NCI-H460 (cell line): Measurements from ENCODE around the gene KCND2. TPM values are rescaled to one million over a fixed set of nuclear protein-coding genes. Genes with fewer than 3 reads are reported as not detected.
A peak's percentile ranks its signal among the peaks of the same experiment; 100 is the strongest.
"Not testable (repeated sequence)": the region's sequence is repeated elsewhere in the genome, so short reads cannot be mapped to it uniquely, and the experiment has no call there.

Experiments used
- DNase-seq: peaks from one replicate; pipeline ENCODE4 v3.0.0-alpha.2; 2016; ENCODE audit warnings: low read depth; ENCODE audit errors: extremely low read depth
- polyA plus RNA-seq: library from polyadenylated mRNA; depleted of rRNA; stranded (reverse); fragments of >200 nt; gene quantifications from 2 replicates; pipeline ENCODE4 v1.2.3, GENCODE V29; 2014; cell fraction: nucleus; rRNA removed
- total RNA-seq: library from RNA; depleted of rRNA; stranded (reverse); fragments of >200 nt; shearing (Covaris generic); gene quantifications from 2 replicates; pipeline ENCODE4 v1.2.3, GENCODE V29; 2014; rRNA removed

The KCND2 gene
- 0.03 TPM in 1 of 2 replicates, not detected in the other for total RNA-seq
- not detected in 2 replicates for polyA plus RNA-seq

- DNase-seq, result no peak
Measured at GRCh38 chr7:120272701-120273475, at the start of gene KCND2. Gene KCND2, plus strand, starts transcription at chr7:120273175.

- no peak for DNase-seq
Measured at GRCh38 chr7:120226188-120226587, 46.8 kb upstream of the KCND2 start.

- no peak for DNase-seq
Measured at GRCh38 chr7:120227255-120227654, 45.7 kb upstream of the KCND2 start.

GRCh38 chr7:120229084-120229483 is 43.9 kb upstream of the KCND2 start:
- no peak for DNase-seq

GRCh38 chr7:120233338-120233737 is 39.6 kb upstream of the KCND2 start:
- DNase-seq, result no peak

- not testable (repeated sequence) for DNase-seq
Measured at GRCh38 chr7:120240350-120240749, 32.6 kb upstream of the KCND2 start.

- DNase-seq, result no peak
Measured at GRCh38 chr7:120241973-120242372, 31.0 kb upstream of the KCND2 start.

GRCh38 chr7:120254845-120255244 is 18.1 kb upstream of the KCND2 start:
- DNase-seq, result no peak

- DNase-seq, result no peak
Measured at GRCh38 chr7:120256344-120257070, 16.5 kb upstream of the KCND2 start.

GRCh38 chr7:120259386-120259785 is 13.6 kb upstream of the KCND2 start:
- no peak for DNase-seq

GRCh38 chr7:120260111-120260510 is 12.9 kb upstream of the KCND2 start:
- no peak for DNase-seq

GRCh38 chr7:120272261-120272660 is 714 bp upstream of the KCND2 start:
- DNase-seq, result peak; percentile 38

- DNase-seq, result no peak
Measured at GRCh38 chr7:120273476-120273975, 551 bp downstream of the KCND2 start.

- no peak for DNase-seq
Measured at GRCh38 chr7:120274482-120274881, 1.5 kb downstream of the KCND2 start.

GRCh38 chr7:120274899-120275298 is 1.9 kb downstream of the KCND2 start:
- DNase-seq, result no peak

- DNase-seq, result no peak
Measured at GRCh38 chr7:120276720-120277119, 3.7 kb downstream of the KCND2 start.

- DNase-seq, result no peak
Measured at GRCh38 chr7:120278773-120279172, 5.8 kb downstream of the KCND2 start.

- no peak for DNase-seq
Measured at GRCh38 chr7:120280743-120281142, 7.8 kb downstream of the KCND2 start.

GRCh38 chr7:120293027-120293426 is 20.1 kb downstream of the KCND2 start:
- DNase-seq, result no peak

- no peak for DNase-seq
Measured at GRCh38 chr7:120302190-120302589, 29.2 kb downstream of the KCND2 start.

- DNase-seq, result no peak
Measured at GRCh38 chr7:120303105-120303504, 30.1 kb downstream of the KCND2 start.

- DNase-seq, result no peak
Measured at GRCh38 chr7:120304674-120305073, 31.7 kb downstream of the KCND2 start.
